Measurements from ENCODE around the gene PLK5. TPM values are rescaled to one million over a fixed set of nuclear protein-coding genes. Genes with fewer than 3 reads are reported as not detected.
"Not testable (repeated sequence)": the region's sequence is repeated elsewhere in the genome, so short reads cannot be mapped to it uniquely, and the experiment has no call there.

The PLK5 gene
- total RNA-seq, 2 donors from 2014 or later = not detected

GRCh38 chr19:1495051-1495798 lies 28.7 kb upstream of the PLK5 start:
- H3K4me1 ChIP-seq = peaks cover 5% of the 10 kb centered on the region

GRCh38 chr19:1495799-1496713 lies 27.8 kb upstream of the PLK5 start:
- H3K27ac ChIP-seq = no peak overlapping the region
- H3K4me1 ChIP-seq = peaks cover 5% of the 10 kb centered on the region
- no peaks in the 10 kb centered on the region for H3K36me3 ChIP-seq
- no peak overlapping the region for H3K9ac ChIP-seq (ENCODE audit: low read depth in 2 of 2, low read length in 2 of 2)
- H3K9me3 ChIP-seq = no peaks in the 10 kb centered on the region
- DNase-seq = no peak
- TF ChIP-seq, protein P1, sequence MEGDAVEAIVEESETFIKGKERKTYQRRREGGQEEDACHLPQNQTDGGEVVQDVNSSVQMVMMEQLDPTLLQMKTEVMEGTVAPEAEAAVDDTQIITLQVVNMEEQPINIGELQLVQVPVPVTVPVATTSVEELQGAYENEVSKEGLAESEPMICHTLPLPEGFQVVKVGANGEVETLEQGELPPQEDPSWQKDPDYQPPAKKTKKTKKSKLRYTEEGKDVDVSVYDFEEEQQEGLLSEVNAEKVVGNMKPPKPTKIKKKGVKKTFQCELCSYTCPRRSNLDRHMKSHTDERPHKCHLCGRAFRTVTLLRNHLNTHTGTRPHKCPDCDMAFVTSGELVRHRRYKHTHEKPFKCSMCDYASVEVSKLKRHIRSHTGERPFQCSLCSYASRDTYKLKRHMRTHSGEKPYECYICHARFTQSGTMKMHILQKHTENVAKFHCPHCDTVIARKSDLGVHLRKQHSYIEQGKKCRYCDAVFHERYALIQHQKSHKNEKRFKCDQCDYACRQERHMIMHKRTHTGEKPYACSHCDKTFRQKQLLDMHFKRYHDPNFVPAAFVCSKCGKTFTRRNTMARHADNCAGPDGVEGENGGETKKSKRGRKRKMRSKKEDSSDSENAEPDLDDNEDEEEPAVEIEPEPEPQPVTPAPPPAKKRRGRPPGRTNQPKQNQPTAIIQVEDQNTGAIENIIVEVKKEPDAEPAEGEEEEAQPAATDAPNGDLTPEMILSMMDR (IDR thresholded peaks at IDR 0.05) = no peak
- intact Hi-C loops (cut with DNase I) = no loop called here
- H3K4me3 ChIP-seq = no peak overlapping the region
- H3K27me3 ChIP-seq = no peaks in the 10 kb centered on the region

More at GRCh38 chr19:1495051-1495798, 28.7 kb upstream of the PLK5 start:
- intact Hi-C loops (cut with DNase I) = no loop called here
- H3K9me3 ChIP-seq = no peaks in the 10 kb centered on the region
- no peak overlapping the region for H3K27ac ChIP-seq
- TF ChIP-seq, protein P1 (IDR thresholded peaks at IDR 0.05) = no peak
- H3K36me3 ChIP-seq = no peaks in the 10 kb centered on the region
- no peak for DNase-seq
- no peak overlapping the region for H3K9ac ChIP-seq (ENCODE audit: low read depth in 2 of 2, low read length in 2 of 2)
- H3K27me3 ChIP-seq = no peaks in the 10 kb centered on the region
- no peak overlapping the region for H3K4me3 ChIP-seq

DNA sequence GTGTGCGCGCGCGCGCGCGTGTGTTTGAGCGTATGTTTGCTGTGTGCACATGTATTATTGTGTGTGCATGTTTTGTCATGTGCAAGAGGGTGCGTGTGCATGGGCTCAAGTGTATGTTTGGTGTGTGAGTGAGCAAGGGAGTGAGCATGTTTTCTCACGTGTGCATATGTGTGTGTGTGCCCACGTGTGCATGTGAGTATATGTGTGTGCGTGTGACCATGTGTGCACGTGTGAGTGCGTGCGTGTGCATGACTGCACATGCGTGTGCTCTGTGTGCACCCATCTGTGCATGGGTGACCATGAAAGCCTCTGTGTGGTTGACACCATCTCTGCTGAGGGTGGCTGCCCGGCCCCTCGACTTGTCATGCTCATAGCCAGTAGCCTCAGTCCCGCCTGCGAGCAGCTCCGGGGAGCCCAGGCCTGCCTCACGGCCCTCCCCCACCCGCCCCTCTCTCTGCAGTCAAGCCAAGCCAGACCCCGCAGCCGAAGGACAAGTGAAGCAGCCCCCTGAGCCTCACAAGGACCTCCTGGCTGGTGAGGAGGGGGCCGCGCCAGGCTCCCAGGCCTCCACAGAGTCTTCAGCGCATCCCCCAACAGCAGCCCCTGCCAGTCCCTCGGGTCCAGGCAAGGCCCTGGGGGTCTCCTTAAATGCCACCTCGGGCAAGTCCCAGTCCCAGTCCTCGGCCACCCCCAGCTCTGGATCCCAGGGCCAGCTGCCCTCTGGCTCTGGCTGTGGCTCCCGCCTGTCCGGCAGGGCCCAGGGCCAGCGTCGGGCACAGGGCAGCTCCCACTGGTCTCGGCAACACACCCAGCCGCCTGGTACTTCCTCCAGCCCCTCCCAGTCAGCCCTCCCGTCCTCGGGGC lies 26.9 kb upstream of the PLK5 start:
- Histone ChIP-seq H3K9ac (ENCODE audit: low read depth in 2 of 2, low read length in 2 of 2) (no peak overlapping the region), H3K27me3 (no peaks in the 10 kb centered on the region), H3K9me3 (no peaks in the 10 kb centered on the region), H3K27ac (no peak overlapping the region), H3K4me3 (no peak overlapping the region), H3K4me1 (no peaks in the 10 kb centered on the region), H3K36me3 (no peaks in the 10 kb centered on the region)
- TF ChIP-seq, protein P1 (IDR thresholded peaks at IDR 0.05) = no peak
- DNase-seq = no peak
- intact Hi-C loops (cut with DNase I) = no loop called here

DNA sequence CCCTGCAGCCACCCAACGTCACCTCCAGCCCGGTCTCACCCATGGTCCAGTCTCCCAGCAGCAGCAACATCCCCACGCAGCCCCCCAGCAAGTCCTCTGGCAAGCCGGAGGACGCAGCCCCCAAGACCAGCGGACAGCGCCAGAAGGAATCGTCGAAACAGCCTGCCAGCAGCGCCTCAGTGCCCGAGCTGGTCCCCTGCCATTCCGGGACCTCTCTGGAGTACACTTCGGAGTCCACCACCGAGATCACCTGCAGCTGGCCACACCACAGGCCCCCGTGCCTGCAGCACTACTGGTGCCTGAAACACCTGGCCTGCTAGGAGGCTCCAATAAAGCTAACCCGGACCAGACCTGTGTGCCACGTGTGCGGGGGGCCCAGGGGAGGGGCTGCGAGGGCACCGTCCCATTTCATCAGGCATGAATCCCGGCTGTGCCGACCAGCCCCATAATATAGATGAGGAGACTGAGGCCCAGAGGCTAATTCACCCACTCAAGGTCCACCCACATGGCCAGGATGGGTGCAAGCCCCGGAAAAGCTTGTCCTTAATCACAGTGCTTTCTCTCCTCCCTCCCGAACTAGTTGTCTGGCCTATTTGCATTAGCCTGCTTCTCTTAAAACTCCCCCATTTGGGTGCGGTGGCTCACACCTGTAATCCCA lies 26.2 kb upstream of the PLK5 start:
- TF ChIP-seq, protein P1 (IDR thresholded peaks at IDR 0.05) = no peak
- intact Hi-C loops (cut with DNase I) = no loop called here
- Histone ChIP-seq H3K27me3 (peaks cover 3% of the 10 kb centered on the region), H3K9me3 (no peaks in the 10 kb centered on the region), H3K36me3 (no peaks in the 10 kb centered on the region), H3K4me1 (no peaks in the 10 kb centered on the region), H3K4me3 (no peak overlapping the region), H3K9ac (ENCODE audit: low read depth in 2 of 2, low read length in 2 of 2) (no peak overlapping the region), H3K27ac (no peak overlapping the region)
- no peak for DNase-seq

GRCh38 chr19:1499231-1499630 lies 24.6 kb upstream of the PLK5 start:
- H3K4me1 ChIP-seq; H3K9me3 ChIP-seq; intact Hi-C loops (cut with DNase I); H3K9ac ChIP-seq (ENCODE audit: low read depth in 2 of 2, low read length in 2 of 2); H3K4me3 ChIP-seq; DNase-seq; H3K27ac ChIP-seq; H3K36me3 ChIP-seq: not testable (repeated sequence)
- H3K27me3 ChIP-seq = peaks cover 18% of the 10 kb centered on the region
